ENCODE data around the gene CACNA2D3. TPM values are rescaled to one million over a fixed set of nuclear protein-coding genes. Genes with fewer than 3 reads are reported as not detected.

Gene CACNA2D3
- polyA plus RNA-seq, 1 donor (not counting 4 experiments of a cell fraction or from before 2014, with no cell fraction given) = 0.08 TPM

GRCh38 chr3:54599716-54600115, 477.4 kb downstream of the CACNA2D3 start:
- Histone ChIP-seq H2AFZ (ENCODE audit: control insufficient read depth, low read length) (no peak overlapping the region), H3K79me2 (ENCODE audit: control insufficient read depth, insufficient read depth, low read length) (no peaks in the 10 kb centered on the region), H4K20me1 (ENCODE audit: control insufficient read depth, extremely low read depth, insufficient read depth, low read length) (no peaks in the 10 kb centered on the region), H3K4me1 (ENCODE audit: control insufficient read depth, extremely low read depth, insufficient read depth, low read length) (no peaks in the 10 kb centered on the region), H3K36me3 (ENCODE audit: control insufficient read depth in 2 of 2, extremely low read depth in 1 of 2, insufficient read depth in 2 of 2, low read length in 2 of 2) (no peaks in the 10 kb centered on the region), H3K9me1 (ENCODE audit: control insufficient read depth, extremely low read depth, insufficient read depth, low read length) (no peaks in the 10 kb centered on the region), H3K27ac (ENCODE audit: control insufficient read depth, insufficient read depth, low read length) (no peak overlapping the region), H3K4me3 (ENCODE audit: control insufficient read depth in 2 of 3, extremely low read depth in 1 of 3, insufficient read depth in 2 of 3, low read depth in 1 of 3, low read length in 3 of 3) (no peak overlapping the region), H3K9ac (ENCODE audit: control insufficient read depth, extremely low read depth, insufficient read depth, low read length) (no peak overlapping the region), H3K27me3 (ENCODE audit: control insufficient read depth, extremely low read depth, insufficient read depth, low read length) (no peaks in the 10 kb centered on the region), H3K9me3 (ENCODE audit: control insufficient read depth, low read depth, low read length) (no peaks in the 10 kb centered on the region), H3K4me2 (ENCODE audit: control insufficient read depth, extremely low read depth, insufficient read depth, low read depth, low read length) (no peak overlapping the region)
- TF ChIP-seq CTCF (optimal IDR thresholded peaks at IDR 0.05 in 1 of 3, IDR thresholded peaks at IDR 0.05 in 1 of 3, conservative IDR thresholded peaks at IDR 0.05 in 1 of 3; ENCODE audit: extremely low read depth in 1 of 3, insufficient read depth in 2 of 3, low read length in 3 of 3) (no peak), EZH2 (IDR thresholded peaks at IDR 0.05; ENCODE audit: low read length) (no peak)
- no peak for FAIRE-seq
- no peak for DNase-seq (ENCODE audit: low read depth, low spot score)
- dilution Hi-C loops (cut with MboI; ENCODE audit: extremely low pct_ligation_motif_present, low sequenced_read_pairs) = no loop called here

- no peak for FAIRE-seq
- H3K4me1 ChIP-seq (ENCODE audit: control insufficient read depth, extremely low read depth, insufficient read depth, low read length) = no peaks in the 10 kb centered on the region
- H4K20me1 ChIP-seq (ENCODE audit: control insufficient read depth, extremely low read depth, insufficient read depth, low read length) = no peaks in the 10 kb centered on the region
- no peaks in the 10 kb centered on the region for H3K36me3 ChIP-seq (ENCODE audit: control insufficient read depth in 2 of 2, extremely low read depth in 1 of 2, insufficient read depth in 2 of 2, low read length in 2 of 2)
- H3K27me3 ChIP-seq (ENCODE audit: control insufficient read depth, extremely low read depth, insufficient read depth, low read length) = no peaks in the 10 kb centered on the region
- no peak overlapping the region for H3K27ac ChIP-seq (ENCODE audit: control insufficient read depth, insufficient read depth, low read length)
- H3K9me3 ChIP-seq (ENCODE audit: control insufficient read depth, low read depth, low read length) = no peaks in the 10 kb centered on the region
- H3K9ac ChIP-seq (ENCODE audit: control insufficient read depth, extremely low read depth, insufficient read depth, low read length) = no peak overlapping the region
- TF ChIP-seq EZH2 (IDR thresholded peaks at IDR 0.05; ENCODE audit: low read length) = no peak
- TF ChIP-seq CTCF (optimal IDR thresholded peaks at IDR 0.05 in 1 of 3, IDR thresholded peaks at IDR 0.05 in 1 of 3, conservative IDR thresholded peaks at IDR 0.05 in 1 of 3; ENCODE audit: extremely low read depth in 1 of 3, insufficient read depth in 2 of 3, low read length in 3 of 3) = no peak
- no peaks in the 10 kb centered on the region for H3K79me2 ChIP-seq (ENCODE audit: control insufficient read depth, insufficient read depth, low read length)
- no peak overlapping the region for H2AFZ ChIP-seq (ENCODE audit: control insufficient read depth, low read length)
- H3K4me3 ChIP-seq (ENCODE audit: control insufficient read depth in 2 of 3, extremely low read depth in 1 of 3, insufficient read depth in 2 of 3, low read depth in 1 of 3, low read length in 3 of 3) = no peak overlapping the region
- H3K4me2 ChIP-seq (ENCODE audit: control insufficient read depth, extremely low read depth, insufficient read depth, low read depth, low read length) = no peak overlapping the region
- dilution Hi-C loops (cut with MboI; ENCODE audit: extremely low pct_ligation_motif_present, low sequenced_read_pairs) = no loop called here
- H3K9me1 ChIP-seq (ENCODE audit: control insufficient read depth, extremely low read depth, insufficient read depth, low read length) = no peaks in the 10 kb centered on the region
- DNase-seq (ENCODE audit: low read depth, low spot score) = no peak
These were observed 478.3 kb downstream of the CACNA2D3 start for GRCh38 chr3:54600441-54601204.
